Effector memory CD8-positive, alpha-beta T cell (primary cell): ENCODE measurements around the gene SLIT3.

Experiments used
- ATAC-seq: fragments of 150-1000 bp; cut with Tn5 transposase; replicated peaks from 2 replicates; pipeline ENCODE4 v1.10.0; 2021; ENCODE audit warnings: mild to moderate bottlenecking, moderate library complexity
- DNase-seq, 3 experiments: peaks; one replicate each; pipeline ENCODE4 v3.0.0; 2021
- H3K27ac Mint-ChIP-seq, 2 donors: one replicate each; pipeline ENCODE4 v1.8.0; 2022; ENCODE audit warnings: mild to moderate bottlenecking in 2 of 2, mixed read lengths in 2 of 2, moderate library complexity in 2 of 2
- H3K27me3 Mint-ChIP-seq, 2 donors: one replicate each; pipeline ENCODE4 v1.8.0; 2022; ENCODE audit warnings: mixed read lengths in 2 of 2
- H3K36me3 Mint-ChIP-seq: one replicate; pipeline ENCODE4 v1.8.0; 2022; ENCODE audit warnings: mild to moderate bottlenecking, moderate library complexity, mixed read lengths; ENCODE audit not compliant: insufficient read depth
- H3K4me1 Mint-ChIP-seq, 2 donors: one replicate each; pipeline ENCODE4 v1.8.0; 2022; ENCODE audit warnings: low read depth in 2 of 2, mixed read lengths in 2 of 2
- H3K4me3 Mint-ChIP-seq, 2 donors: one replicate each; pipeline ENCODE4 v1.8.0; 2022; ENCODE audit warnings: mild to moderate bottlenecking in 2 of 2, mixed read lengths in 2 of 2, moderate library complexity in 2 of 2
- H3K9me3 Mint-ChIP-seq, 2 donors: one replicate each; pipeline ENCODE4 v1.8.0; 2022; ENCODE audit warnings: mixed read lengths in 2 of 2

Gene SLIT3

GRCh38 chr5:168987543-168988300, 313.2 kb downstream of the SLIT3 start:
- Mint-ChIP-seq H3K4me1 (peaks cover 0 to 3% of the 10 kb centered on the region in 2 donors), H3K4me3 (no peak overlapping the region), H3K27me3 (peaks cover 13 to 46% of the 10 kb centered on the region in 2 donors), H3K27ac (no peak overlapping the region), H3K36me3 (no peaks in the 10 kb centered on the region), H3K9me3 (no peaks in the 10 kb centered on the region)
- ATAC-seq (no peak), DNase-seq (peak in 2 of 3 experiments; percentile 24 to 40)

- Mint-ChIP-seq H3K4me3 (no peak overlapping the region), H3K4me1 (peaks cover 0 to 3% of the 10 kb centered on the region in 2 donors), H3K27ac (no peak overlapping the region), H3K9me3 (no peaks in the 10 kb centered on the region), H3K36me3 (no peaks in the 10 kb centered on the region), H3K27me3 (peaks cover 13 to 57% of the 10 kb centered on the region in 2 donors)
- ATAC-seq (no peak), DNase-seq (no peak)
Observed at GRCh38 chr5:168985454-168985853, 315.5 kb downstream of the SLIT3 start.

- ATAC-seq (no peak), DNase-seq (no peak)
- Mint-ChIP-seq H3K27ac (no peak overlapping the region), H3K4me1 (peaks cover 0 to 3% of the 10 kb centered on the region in 2 donors), H3K27me3 (peaks cover 13 to 52% of the 10 kb centered on the region in 2 donors), H3K9me3 (no peaks in the 10 kb centered on the region), H3K4me3 (no peak overlapping the region), H3K36me3 (no peaks in the 10 kb centered on the region)
Observed at GRCh38 chr5:168984135-168984675, 316.7 kb downstream of the SLIT3 start.

- no peaks in the 10 kb centered on the region for H3K4me1 Mint-ChIP-seq
- no peaks in the 10 kb centered on the region for H3K36me3 Mint-ChIP-seq
- ATAC-seq (no peak), DNase-seq (no peak)
- no peaks in the 10 kb centered on the region for H3K9me3 Mint-ChIP-seq
- H3K4me3 Mint-ChIP-seq: no peak overlapping the region
- H3K27ac Mint-ChIP-seq: no peak overlapping the region
- H3K27me3 Mint-ChIP-seq: peaks cover 20 to 45% of the 10 kb centered on the region in 2 donors
Observed at GRCh38 chr5:168979135-168979534, 321.8 kb downstream of the SLIT3 start.

- no peak overlapping the region for H3K4me3 Mint-ChIP-seq
- H3K27me3 Mint-ChIP-seq: peaks cover 26 to 51% of the 10 kb centered on the region in 2 donors
- H3K4me1 Mint-ChIP-seq: no peaks in the 10 kb centered on the region
- ATAC-seq: no peak
- no peaks in the 10 kb centered on the region for H3K9me3 Mint-ChIP-seq
- H3K36me3 Mint-ChIP-seq: no peaks in the 10 kb centered on the region
- DNase-seq: no peak
- H3K27ac Mint-ChIP-seq: no peak overlapping the region
Observed at GRCh38 chr5:168978500-168978899, 322.4 kb downstream of the SLIT3 start.

- Mint-ChIP-seq H3K27ac (no peak overlapping the region), H3K36me3 (no peaks in the 10 kb centered on the region), H3K9me3 (no peaks in the 10 kb centered on the region), H3K4me3 (no peak overlapping the region), H3K27me3 (peaks cover 28 to 55% of the 10 kb centered on the region in 2 donors), H3K4me1 (no peaks in the 10 kb centered on the region)
- ATAC-seq: no peak
- DNase-seq: no peak
Observed at GRCh38 chr5:168978015-168978414, 322.9 kb downstream of the SLIT3 start.

GRCh38 chr5:168976311-168976970, 324.5 kb downstream of the SLIT3 start:
- DNase-seq (no peak), ATAC-seq (no peak)
- H3K4me3 Mint-ChIP-seq: no peak overlapping the region
- H3K27ac Mint-ChIP-seq: no peak overlapping the region
- no peaks in the 10 kb centered on the region for H3K36me3 Mint-ChIP-seq
- H3K27me3 Mint-ChIP-seq: peaks cover 36 to 58% of the 10 kb centered on the region in 2 donors
- H3K9me3 Mint-ChIP-seq: no peaks in the 10 kb centered on the region
- H3K4me1 Mint-ChIP-seq: no peaks in the 10 kb centered on the region

- Mint-ChIP-seq H3K27ac (no peak overlapping the region), H3K9me3 (no peaks in the 10 kb centered on the region), H3K4me1 (no peaks in the 10 kb centered on the region), H3K36me3 (no peaks in the 10 kb centered on the region), H3K4me3 (no peak overlapping the region), H3K27me3 (peaks cover 45 to 60% of the 10 kb centered on the region in 2 donors)
- ATAC-seq (no peak), DNase-seq (no peak)
Observed at GRCh38 chr5:168975331-168975730, 325.6 kb downstream of the SLIT3 start.

- H3K27me3 Mint-ChIP-seq: peaks cover 45 to 60% of the 10 kb centered on the region in 2 donors
- no peak overlapping the region for H3K4me3 Mint-ChIP-seq
- DNase-seq (no peak), ATAC-seq (no peak)
- H3K27ac Mint-ChIP-seq: no peak overlapping the region
- no peaks in the 10 kb centered on the region for H3K4me1 Mint-ChIP-seq
- no peaks in the 10 kb centered on the region for H3K9me3 Mint-ChIP-seq
- H3K36me3 Mint-ChIP-seq: no peaks in the 10 kb centered on the region
Observed at GRCh38 chr5:168974082-168974481, 326.9 kb downstream of the SLIT3 start.

GRCh38 chr5:168972731-168973130, 328.2 kb downstream of the SLIT3 start:
- ATAC-seq (no peak), DNase-seq (no peak)
- Mint-ChIP-seq H3K27ac (no peak overlapping the region), H3K36me3 (no peaks in the 10 kb centered on the region), H3K9me3 (peaks cover 0 to 8% of the 10 kb centered on the region in 2 donors), H3K4me3 (no peak overlapping the region), H3K27me3 (peaks cover 56 to 67% of the 10 kb centered on the region in 2 donors), H3K4me1 (no peaks in the 10 kb centered on the region)

- Mint-ChIP-seq H3K9me3 (peaks cover 0 to 8% of the 10 kb centered on the region in 2 donors), H3K4me3 (no peak overlapping the region), H3K27ac (no peak overlapping the region), H3K36me3 (no peaks in the 10 kb centered on the region), H3K27me3 (peaks cover 55 to 61% of the 10 kb centered on the region in 2 donors), H3K4me1 (no peaks in the 10 kb centered on the region)
- no peak for DNase-seq
- ATAC-seq: no peak
Observed at GRCh38 chr5:168971100-168971499, 329.8 kb downstream of the SLIT3 start.

- no peak overlapping the region for H3K4me3 Mint-ChIP-seq
Observed at GRCh38 chr5:168969326-168969886, 331.5 kb downstream of the SLIT3 start.

GRCh38 chr5:168967882-168968620, 332.9 kb downstream of the SLIT3 start:
- Mint-ChIP-seq H3K27me3 (peaks cover 28 to 30% of the 10 kb centered on the region in 2 donors), H3K4me1 (no peaks in the 10 kb centered on the region), H3K9me3 (peaks cover 0 to 8% of the 10 kb centered on the region in 2 donors), H3K4me3 (no peak overlapping the region), H3K27ac (no peak overlapping the region), H3K36me3 (no peaks in the 10 kb centered on the region)
- no peak for ATAC-seq
- DNase-seq: no peak

More at GRCh38 chr5:168969326-168969886, 331.5 kb downstream of the SLIT3 start:
- Mint-ChIP-seq H3K27ac (no peak overlapping the region), H3K4me1 (no peaks in the 10 kb centered on the region), H3K36me3 (no peaks in the 10 kb centered on the region), H3K27me3 (peaks cover 38 to 44% of the 10 kb centered on the region in 2 donors), H3K9me3 (peaks cover 0 to 8% of the 10 kb centered on the region in 2 donors)
- ATAC-seq: no peak
- DNase-seq: no peak
